HEK293T (cell line): ENCODE measurements around the gene PCSK5.

Experiments
- CTCF ChIA-PET: fragments of 350-600 bp; formaldehyde crosslinking; extraction: SDS; loops from one replicate; lab custom pipeline; 2021; ENCODE audit warnings: antibody characterized with exemption, inconsistent platforms; lab: Yijun Ruan, JAX
- POLR2A ChIA-PET: fragments of 350-600 bp; formaldehyde crosslinking; extraction: SDS; loops from one replicate; lab custom pipeline; 2020; ENCODE audit warnings: antibody characterized with exemption, inconsistent platforms; lab: Yijun Ruan, JAX
- DNase-seq: peaks from one replicate; pipeline ENCODE4 v3.0.0; 2012; ENCODE audit warnings: mixed read lengths; ENCODE audit errors: extremely low spot score
- ARNT ChIP-seq: fragments of 450-650 bp; IDR thresholded peaks from 2 replicates; pipeline ENCODE4 v1.6.1; 2017; ENCODE audit warnings: mild to moderate bottlenecking
- BHLHE40 ChIP-seq: fragments of 450-650 bp; IDR thresholded peaks from 2 replicates; pipeline ENCODE4 v1.6.1; 2016; ENCODE audit warnings: mild to moderate bottlenecking, moderate library complexity, borderline replicate concordance
- CTBP1 ChIP-seq: fragments of 450-650 bp; IDR thresholded peaks from 2 replicates; pipeline ENCODE4 v1.6.1; 2016; ENCODE audit warnings: borderline replicate concordance
- ELF4 ChIP-seq: fragments of 450-650 bp; IDR thresholded peaks from 2 replicates; pipeline ENCODE4 v1.6.1; 2017; ENCODE audit warnings: antibody characterized with exemption
- FOXA1 ChIP-seq: fragments of 450-650 bp; IDR thresholded peaks from 2 replicates; pipeline ENCODE4 v1.6.1; 2016; ENCODE audit warnings: mild to moderate bottlenecking
- FOXK2 ChIP-seq: fragments of 450-650 bp; IDR thresholded peaks from 2 replicates; pipeline ENCODE4 v1.6.1; 2016; ENCODE audit warnings: mild to moderate bottlenecking
- FOXM1 ChIP-seq: fragments of 450-650 bp; IDR thresholded peaks from 2 replicates; pipeline ENCODE4 v1.6.1; 2017; ENCODE audit warnings: mild to moderate bottlenecking, borderline replicate concordance
- HDGF ChIP-seq: fragments of 450-650 bp; IDR thresholded peaks from 2 replicates; pipeline ENCODE4 v1.6.1; 2017; ENCODE audit warnings: antibody characterized with exemption, borderline replicate concordance
- L3MBTL2 ChIP-seq: fragments of 450-650 bp; conservative IDR thresholded peaks from 2 replicates; pipeline ENCODE4 v1.6.1; 2016; ENCODE audit warnings: mild to moderate bottlenecking
- LEF1 ChIP-seq: fragments of 450-650 bp; IDR thresholded peaks from 2 replicates; pipeline ENCODE4 v1.6.1; 2017; ENCODE audit warnings: mild to moderate bottlenecking, borderline replicate concordance
- NFRKB ChIP-seq: fragments of 450-650 bp; IDR thresholded peaks from 2 replicates; pipeline ENCODE4 v1.6.1; 2016; ENCODE audit warnings: mild to moderate bottlenecking, moderate library complexity
- SP1 ChIP-seq: fragments of 450-650 bp; IDR thresholded peaks from 2 replicates; pipeline ENCODE4 v1.6.1; 2017
- SUZ12 ChIP-seq: fragments of 450-650 bp; IDR thresholded peaks from 2 replicates; pipeline ENCODE4 v1.6.1; 2016; ENCODE audit warnings: mild to moderate bottlenecking
- TARDBP ChIP-seq: fragments of 450-650 bp; IDR thresholded peaks from 2 replicates; pipeline ENCODE4 v1.6.1; 2016
- ZNF384 ChIP-seq: fragments of 450-650 bp; IDR thresholded peaks from 2 replicates; pipeline ENCODE4 v1.6.1; 2016
- TF ChIP-seq, protein P1 (sequence below): fragments of 450-650 bp; IDR thresholded peaks from 2 replicates; pipeline ENCODE4 v1.6.1; 2016

PCSK5 gene

GRCh38 chr9:76181781-76182180 lies 291.3 kb downstream of the PCSK5 start:
- POLR2A ChIA-PET: no interaction called here
- CTCF ChIA-PET: no interaction called here
- DNase-seq: no peak
- TF ChIP-seq L3MBTL2 (no peak), NFRKB (no peak), ZNF384 (no peak), SP1 (no peak), CTBP1 (no peak), BHLHE40 (no peak), FOXM1 (no peak), SUZ12 (no peak), ARNT (no peak), ELF4 (no peak), HDGF (no peak), TARDBP (no peak), FOXK2 (no peak), FOXA1 (no peak)
- TF ChIP-seq, protein P1, sequence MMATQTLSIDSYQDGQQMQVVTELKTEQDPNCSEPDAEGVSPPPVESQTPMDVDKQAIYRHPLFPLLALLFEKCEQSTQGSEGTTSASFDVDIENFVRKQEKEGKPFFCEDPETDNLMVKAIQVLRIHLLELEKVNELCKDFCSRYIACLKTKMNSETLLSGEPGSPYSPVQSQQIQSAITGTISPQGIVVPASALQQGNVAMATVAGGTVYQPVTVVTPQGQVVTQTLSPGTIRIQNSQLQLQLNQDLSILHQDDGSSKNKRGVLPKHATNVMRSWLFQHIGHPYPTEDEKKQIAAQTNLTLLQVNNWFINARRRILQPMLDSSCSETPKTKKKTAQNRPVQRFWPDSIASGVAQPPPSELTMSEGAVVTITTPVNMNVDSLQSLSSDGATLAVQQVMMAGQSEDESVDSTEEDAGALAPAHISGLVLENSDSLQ: no peak

GRCh38 chr9:76185432-76185831 lies 295.0 kb downstream of the PCSK5 start:
- POLR2A ChIA-PET: no interaction called here
- no peak for DNase-seq
- CTCF ChIA-PET: no interaction called here
- TF ChIP-seq HDGF (no peak), ARNT (no peak), TARDBP (no peak), SUZ12 (no peak), SP1 (no peak), ZNF384 (no peak), L3MBTL2 (no peak), NFRKB (no peak), ELF4 (no peak), FOXM1 (no peak), FOXK2 (no peak), FOXA1 (no peak), BHLHE40 (no peak), CTBP1 (no peak), LEF1 (no peak)
- TF ChIP-seq, protein P1: no peak

- POLR2A ChIA-PET: no interaction called here
- DNase-seq: no peak
These were observed 297.8 kb downstream of the PCSK5 start for GRCh38 chr9:76188286-76188685.

DNA sequence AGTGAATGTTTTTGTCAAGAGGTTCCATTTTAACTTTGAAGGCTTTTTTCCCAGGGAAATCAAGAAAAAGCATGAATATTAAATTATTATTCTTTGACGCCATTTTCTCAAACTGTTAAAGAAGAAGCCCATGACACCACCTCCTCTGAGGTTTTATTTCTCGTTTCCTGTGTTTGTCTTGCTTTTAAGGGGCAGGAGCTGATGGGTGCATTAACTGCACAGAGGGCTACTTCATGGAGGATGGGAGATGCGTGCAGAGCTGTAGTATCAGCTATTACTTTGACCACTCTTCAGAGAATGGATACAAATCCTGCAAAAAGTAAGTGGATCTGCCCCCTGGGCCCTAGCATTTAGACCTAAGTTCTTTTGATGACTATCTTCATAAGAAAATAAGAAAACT lies 298.4 kb downstream of the PCSK5 start:
- DNase-seq: no peak
- ChIA-PET CTCF (no interaction called here), POLR2A (no interaction called here)
- TF ChIP-seq ZNF384 (no peak), SP1 (no peak), FOXK2 (no peak), TARDBP (no peak), SUZ12 (no peak), NFRKB (no peak), FOXM1 (no peak), L3MBTL2 (no peak), ARNT (no peak), CTBP1 (no peak), ELF4 (no peak), HDGF (no peak), LEF1 (no peak), FOXA1 (no peak), BHLHE40 (no peak)
- TF ChIP-seq, protein P1: no peak

More at GRCh38 chr9:76188286-76188685, 297.8 kb downstream of the PCSK5 start:
- TF ChIP-seq HDGF (no peak), FOXM1 (no peak), ELF4 (no peak), FOXK2 (no peak), NFRKB (no peak), ZNF384 (no peak)
- TF ChIP-seq, protein P1: no peak
- CTCF ChIA-PET: no interaction called here

GRCh38 chr9:76191493-76191892 lies 301.0 kb downstream of the PCSK5 start:
- POLR2A ChIA-PET: no interaction called here
- CTCF ChIA-PET: no interaction called here
- DNase-seq: no peak
- TF ChIP-seq NFRKB: no peak
- TF ChIP-seq FOXA1: no peak
- TF ChIP-seq SUZ12: no peak
- no peak for TF ChIP-seq FOXK2
- no peak for TF ChIP-seq L3MBTL2
- TF ChIP-seq HDGF: no peak
- TF ChIP-seq, protein P1: no peak
- TF ChIP-seq LEF1: no peak
- TF ChIP-seq TARDBP: no peak
- TF ChIP-seq CTBP1: no peak
- TF ChIP-seq ELF4: no peak
- TF ChIP-seq BHLHE40: no peak
- no peak for TF ChIP-seq FOXM1
- TF ChIP-seq ARNT: no peak
- no peak for TF ChIP-seq SP1
- no peak for TF ChIP-seq ZNF384
